ENCODE data around the gene ZNF470. TPM values are rescaled to one million over a fixed set of nuclear protein-coding genes. Genes with fewer than 3 reads are reported as not detected.

The ZNF470 gene
- total and polyA plus RNA-seq, 9 of the 15 experiments (the other 6 are each of a cell fraction or from before 2014, with no cell fraction given) = 0.03 TPM; not detected in 8

DNA sequence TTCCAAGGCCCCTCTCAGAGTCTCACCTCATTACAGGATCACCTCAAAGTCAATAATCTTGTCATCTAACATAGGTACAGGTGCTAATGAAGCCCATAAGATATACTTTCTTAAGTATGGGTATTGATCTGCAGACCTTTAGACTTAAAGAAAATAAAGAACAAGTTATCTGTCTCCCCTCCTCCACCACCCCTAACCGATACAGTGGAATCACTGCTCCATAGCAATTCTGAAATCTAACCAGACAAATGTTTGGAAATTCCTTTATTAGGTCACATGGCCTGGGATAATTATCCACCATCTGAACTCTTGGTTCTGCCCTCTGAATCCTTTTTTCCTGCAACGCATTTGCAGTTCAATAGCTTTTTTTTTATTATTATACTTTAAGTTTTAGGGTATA lies 4.5 kb upstream of the ZNF470 start:
- no peak overlapping the region for H3K27ac ChIP-seq (ENCODE audit: extremely low read depth, low read depth, low read length)
- H3K36me3 ChIP-seq (ENCODE audit: control insufficient read depth, insufficient read depth, low read length) = no peaks in the 10 kb centered on the region
- no TSS peak for BruUV-seq (replicated peaks)
- 3% methylated on average over 2 of the region's 2 CpGs for WGBS (ENCODE audit: insufficient coverage, low coverage, missing lambda C conversion rate)
- ChIA-PET CTCF (ENCODE audit: low intra/inter-chr PET ratio) (no interaction called here), POLR2A (interaction anchor here (0.6 kb wide), 1 partner anchor 145 kb away, joined by 3 read pairs; no protein-coding TSS in a partner anchor)
- peaks cover 2% of the 10 kb centered on the region; the same call in 1 of the 2 replicates for H3K9me3 ChIP-seq (replicated peaks; ENCODE audit: control insufficient read depth, insufficient read depth, low read depth, low read length)
- in situ Hi-C loops (cut with MboI) = no loop called here
- ATAC-seq = no peak
- no peak overlapping the region for H3K4me2 ChIP-seq (ENCODE audit: insufficient read depth, low read length)
- intact Hi-C loops (cut with micrococcal nuclease) = no loop called here
- no peak for DNase-seq (ENCODE audit: extremely low read depth in 1 of 4, low spot score in 3 of 4)
- no peaks in the 10 kb centered on the region for H4K20me1 ChIP-seq (replicated peaks; ENCODE audit: control insufficient read depth, insufficient read depth, low read length)
- no peaks in the 10 kb centered on the region for H3K9me1 ChIP-seq (ENCODE audit: control insufficient read depth, insufficient read depth, low read length)
- FAIRE-seq = no peak
- peaks cover 0 to 8% of the 10 kb centered on the region in 2 experiments; a peak in 2 of 5 replicates for H3K4me1 ChIP-seq (replicated peaks in 1 of 2; ENCODE audit: control insufficient read depth in 2 of 2, insufficient read depth in 2 of 2, low read length in 2 of 2)
- no peaks in the 10 kb centered on the region for H3K27me3 ChIP-seq (ENCODE audit: control insufficient read depth in 2 of 2, insufficient read depth in 2 of 2, low read length in 2 of 2)
- H3K79me2 ChIP-seq (ENCODE audit: control insufficient read depth, insufficient read depth, low read length) = no peaks in the 10 kb centered on the region
- no peak overlapping the region for H3K4me3 ChIP-seq
- H3K9ac ChIP-seq (ENCODE audit: insufficient read depth in 1 of 2, low read depth in 2 of 2, low read length in 2 of 2) = no peak overlapping the region
- H2AFZ ChIP-seq (ENCODE audit: low read depth, low read length) = no peak overlapping the region
- TF ChIP-seq BRF1 (IDR thresholded peaks at IDR 0.05; ENCODE audit: borderline replicate concordance, extremely low read depth, insufficient read length) (no peak), ZNF584 (CRISPR knock-in tag; IDR thresholded peaks at IDR 0.05; ENCODE audit: low read depth) (peak; percentile 91)

- in situ Hi-C loops (cut with MboI) = no loop called here
- ATAC-seq = no peak
Observed at GRCh38 chr19:56566904-56567273, 379 bp upstream of the ZNF470 start.

More at GRCh38 chr19:56566904-56567273, 379 bp upstream of the ZNF470 start:
- Histone ChIP-seq H3K27me3 (ENCODE audit: control insufficient read depth in 2 of 2, insufficient read depth in 2 of 2, low read length in 2 of 2) (no peaks in the 10 kb centered on the region), H3K9me3 (replicated peaks; ENCODE audit: control insufficient read depth, insufficient read depth, low read depth, low read length) (peaks cover 2% of the 10 kb centered on the region; the same call in 1 of the 2 replicates), H3K27ac (ENCODE audit: extremely low read depth, low read depth, low read length) (no peak overlapping the region), H3K9ac (ENCODE audit: insufficient read depth in 1 of 2, low read depth in 2 of 2, low read length in 2 of 2) (no peak overlapping the region), H3K36me3 (ENCODE audit: control insufficient read depth, insufficient read depth, low read length) (no peaks in the 10 kb centered on the region), H2AFZ (ENCODE audit: low read depth, low read length) (no peak overlapping the region), H3K4me1 (replicated peaks in 1 of 2; ENCODE audit: control insufficient read depth in 2 of 2, insufficient read depth in 2 of 2, low read length in 2 of 2) (peaks cover 0 to 8% of the 10 kb centered on the region in 2 experiments; a peak in 2 of 5 replicates), H3K4me2 (ENCODE audit: insufficient read depth, low read length) (no peak overlapping the region), H4K20me1 (replicated peaks; ENCODE audit: control insufficient read depth, insufficient read depth, low read length) (no peaks in the 10 kb centered on the region), H3K4me3 (no peak overlapping the region), H3K79me2 (ENCODE audit: control insufficient read depth, insufficient read depth, low read length) (no peaks in the 10 kb centered on the region), H3K9me1 (ENCODE audit: control insufficient read depth, insufficient read depth, low read length) (no peaks in the 10 kb centered on the region)
- intact Hi-C loops (cut with micrococcal nuclease) = no loop called here
- DNase-seq (ENCODE audit: extremely low read depth in 1 of 4, low spot score in 3 of 4) (no peak), FAIRE-seq (no peak)
- ChIA-PET CTCF (ENCODE audit: low intra/inter-chr PET ratio) (no interaction called here), POLR2A (no interaction called here)
- WGBS (ENCODE audit: insufficient coverage, low coverage, missing lambda C conversion rate) = 25% methylated on average over 23 of the region's 23 CpGs
- BruUV-seq (replicated peaks) = no TSS peak
- TF ChIP-seq ZNF174 (CRISPR knock-in tag; IDR thresholded peaks at IDR 0.05) = no peak
- TF ChIP-seq CUX1 (CRISPR knock-in tag; IDR thresholded peaks at IDR 0.05) = no peak
- no peak for TF ChIP-seq STAT5B (CRISPR knock-in tag; IDR thresholded peaks at IDR 0.05)
- no peak for TF ChIP-seq KLF10 (CRISPR knock-in tag; IDR thresholded peaks at IDR 0.05)
- TF ChIP-seq ZNF24 (IDR thresholded peaks at IDR 0.05) = no peak
- no peak for TF ChIP-seq ZNF507 (tag; conservative IDR thresholded peaks at IDR 0.05)
- TF ChIP-seq NUFIP1 (IDR thresholded peaks at IDR 0.05; ENCODE audit: partially characterized antibody) = no peak
- no peak for TF ChIP-seq ELF4 (CRISPR knock-in tag; IDR thresholded peaks at IDR 0.05)

Data from K562 (cell line).